Psoas muscle (tissue), 8 donors: ENCODE results near the gene ZNF367. TPM values are rescaled to one million over a fixed set of nuclear protein-coding genes. Genes with fewer than 3 reads are reported as not detected.

ENCODE experiments used
- ATAC-seq, 4 donors: fragments of 200-7000 bp; cut with Tn5 transposase; one replicate each; pipeline ENCODE4 v1.9.1; 2020; ENCODE audit warnings: moderate library complexity in 3 of 4, mild to moderate bottlenecking in 2 of 4
- DNase-seq, 2 donors: peaks; one replicate each; pipeline ENCODE4 v3.0.0-alpha.2; 2020
- H3K27ac ChIP-seq: fragments of 200-600 bp; one replicate; pipeline ENCODE4 v1.8.0; 2022
- H3K27me3 ChIP-seq, 3 donors: fragments of 200-600 bp in 1 of 3; one replicate each; pipeline versions ENCODE4 v1.6.1 to v1.8.0; 2013 to 2022; ENCODE audit warnings: low read length in 2 of 3, mild to moderate bottlenecking in 2 of 3, moderate library complexity in 1 of 3; ENCODE audit not compliant: insufficient read depth in 3 of 3
- H3K36me3 ChIP-seq, 2 donors: fragments of 200-600 bp in 1 of 2; one replicate each; pipeline versions ENCODE4 v1.6.1 to v1.8.0; 2013 to 2022; ENCODE audit warnings: low read depth in 1 of 2, mild to moderate bottlenecking in 1 of 2, moderate library complexity in 1 of 2; ENCODE audit not compliant: insufficient read depth in 1 of 2
- H3K4me1 ChIP-seq: fragments of 200-600 bp; one replicate; pipeline ENCODE4 v1.8.0; 2022
- H3K4me3 ChIP-seq: fragments of 200-600 bp; one replicate; pipeline ENCODE4 v1.8.0; 2022; ENCODE audit warnings: mild to moderate bottlenecking
- H3K9me3 ChIP-seq: fragments of 200-600 bp; one replicate; pipeline ENCODE4 v1.8.0; 2022
- CTCF ChIP-seq: fragments of 200-600 bp; IDR thresholded peaks from one replicate; pipeline ENCODE4 v1.8.0; 2022; ENCODE audit warnings: antibody characterized with exemption
- WGBS, 3 donors: extraction: QIAGEN DNeasy Blood & Tissue Kit; methylation state at CpG; one replicate each; pipeline versions ENCODE4 v1.1.6 to v1.1.7; 2013; 5-methylcytosine and 5-hydroxymethylcytosine counted together
- intact Hi-C, 2 donors: fragments of 100-400 bp; cut with DNase I; formaldehyde crosslinking; loops; one replicate each; pipeline versions ENCODE4 v1.11.0 to v1.14.2; 2022
- polyA plus RNA-seq, 3 donors: library from polyadenylated mRNA; stranded (reverse); fragments of 200-250 nt; gene quantifications; one replicate each; pipeline ENCODE4 v1.2.3, GENCODE V29; 2013
- total RNA-seq, 4 donors: library from RNA; stranded (reverse); fragmentation: NEBNext Ultra II Directional in 2 of 4; extraction: Animal tissue kit (Norgen Biotek cat#: 25700) in 2 of 4; gene quantifications; one replicate each; pipeline versions ENCODE4 v1.2.1 to v1.2.4, GENCODE V29; 2021 to 2023
- donor health status: healthy with polysubstance abuse.
- donor health status: DM: no; HTN: no; CAD: no; lungs with moderate emphysema.
- donor health status: Bipolar disorder and iron deficiency.
- donor health status: healthy.
- donor health status: DM: yes; HTN: yes; CAD: no.
- donor health status: DM: no; HTN: no; CAD: no.
- donor health status: DM: no; HTN: no; CAD: no.
- donor health status: DM: yes; HTN: yes; CAD: no.

ZNF367 gene
- total and polyA plus RNA-seq, 7 donors = 0.69 to 3.3 (median 1.4) TPM

- WGBS, 3 donors = 50 to 63% (median 53%) methylated on average over 1 of the region's 1 CpG
- intact Hi-C loops = no loop called here
- H3K4me1 ChIP-seq = no peaks in the 10 kb centered on the region
- no peak for ATAC-seq
- no peak overlapping the region for H3K27ac ChIP-seq
- H3K36me3 ChIP-seq = no peaks in the 10 kb centered on the region
- H3K27me3 ChIP-seq = no peaks in the 10 kb centered on the region
- H3K9me3 ChIP-seq = peaks cover 5% of the 10 kb centered on the region
- H3K4me3 ChIP-seq = no peak overlapping the region
- no peak for DNase-seq
- no peak for TF ChIP-seq CTCF
Observed at GRCh38 chr9:96350866-96351265, 67.3 kb downstream of the ZNF367 start.

GRCh38 chr9:96348261-96348660 lies 69.9 kb downstream of the ZNF367 start:
- ATAC-seq (no peak), DNase-seq (no peak)
- 95 to 98% (median 98%) methylated on average over 5 of the region's 5 CpGs for WGBS, 3 donors
- intact Hi-C loops = loop anchor here in 1 of 2 donors (5.0 kb wide), 1 partner anchor 309 kb away; the partner anchor contains the start of gene PRXL2C
- peaks cover 5% of the 10 kb centered on the region for H3K9me3 ChIP-seq
- no peak for TF ChIP-seq CTCF
- H3K4me1 ChIP-seq = peaks cover 3% of the 10 kb centered on the region
- H3K4me3 ChIP-seq = no peak overlapping the region
- no peak overlapping the region for H3K27ac ChIP-seq
- no peaks in the 10 kb centered on the region for H3K27me3 ChIP-seq
- no peaks in the 10 kb centered on the region for H3K36me3 ChIP-seq

- Histone ChIP-seq H3K27ac (no peak overlapping the region), H3K36me3 (no peaks in the 10 kb centered on the region), H3K4me1 (peaks cover 3% of the 10 kb centered on the region), H3K27me3 (no peaks in the 10 kb centered on the region), H3K9me3 (peaks cover 5% of the 10 kb centered on the region), H3K4me3 (no peak overlapping the region)
- intact Hi-C loops = loop anchor here in 1 of 2 donors (5.0 kb wide), 1 partner anchor 312 kb away; the partner anchor contains the start of gene PRXL2C
- TF ChIP-seq CTCF = no peak
- 91 to 92% (median 92%) methylated on average over 9 of the region's 9 CpGs for WGBS, 3 donors
- ATAC-seq (no peak), DNase-seq (no peak)
Observed at GRCh38 chr9:96345551-96345950, 72.6 kb downstream of the ZNF367 start.

- Histone ChIP-seq H3K4me1 (peaks cover 3% of the 10 kb centered on the region), H3K9me3 (peaks cover 5% of the 10 kb centered on the region), H3K4me3 (no peak overlapping the region), H3K27me3 (no peaks in the 10 kb centered on the region), H3K27ac (no peak overlapping the region), H3K36me3 (no peaks in the 10 kb centered on the region)
- no peak for TF ChIP-seq CTCF
- intact Hi-C loops = loop anchor here in 1 of 2 donors (5.0 kb wide), 1 partner anchor 313 kb away; the partner anchor contains the start of gene PRXL2C
- DNase-seq (peak in 1 of 2 donors; percentile 40), ATAC-seq (peak; percentile 52 to 80 (median 78))
- 44 to 47% (median 44%) methylated on average over 6 of the region's 6 CpGs for WGBS, 3 donors
Observed at GRCh38 chr9:96344458-96345180, 73.6 kb downstream of the ZNF367 start.
